Neural cell (in vitro differentiated cells): ENCODE data around the gene C7orf57. TPM values are rescaled to one million over a fixed set of nuclear protein-coding genes. Genes with fewer than 3 reads are reported as not detected.

Experiments
- H2AFZ ChIP-seq: fragments of 200-600, 300-800 bp; sonication (generic), shearing (Covaris generic); 2 replicates; pipeline ENCODE4 v1.6.0; 2014; ENCODE audit warnings: low read depth, mild to moderate bottlenecking, antibody characterized with exemption, low read length, moderate library complexity
- H3F3A ChIP-seq: fragments of 200-600 bp; shearing (Covaris generic); 2 replicates; pipeline ENCODE4 v1.6.1; 2016; ENCODE audit warnings: mild to moderate bottlenecking, moderate library complexity, mixed read lengths, antibody characterized with exemption, low read length; ENCODE audit not compliant: insufficient read depth, poor library complexity, severe bottlenecking
- H3K27ac ChIP-seq: fragments of 200-600, 300-800 bp; sonication (generic), shearing (Covaris generic); 2 replicates; pipeline ENCODE4 v1.5.1; 2014; ENCODE audit warnings: mild to moderate bottlenecking, low read length, moderate library complexity
- H3K27me3 ChIP-seq: fragments of 300-800, 200-600 bp; sonication (generic), shearing (Covaris generic); 2 replicates; pipeline ENCODE4 v1.6.0; 2014; ENCODE audit warnings: mild to moderate bottlenecking, low read depth, low read length, moderate library complexity; ENCODE audit not compliant: insufficient read depth
- H3K36me3 ChIP-seq: fragments of 300-800, 200-600 bp; sonication (generic), shearing (Covaris generic); 2 replicates; pipeline ENCODE4 v1.5.1; 2014; ENCODE audit warnings: mild to moderate bottlenecking, antibody characterized with exemption, low read length, moderate library complexity; ENCODE audit not compliant: insufficient read depth
- H3K4me2 ChIP-seq: fragments of 300-800, 200-600 bp; sonication (generic), shearing (Covaris generic); 2 replicates; pipeline ENCODE4 v1.6.0; 2014; ENCODE audit warnings: mild to moderate bottlenecking, low read length
- H3K4me3 ChIP-seq: fragments of 300-800, 200-600 bp; sonication (generic), shearing (Covaris generic); 2 replicates; pipeline ENCODE4 v1.5.1; 2014; ENCODE audit warnings: mild to moderate bottlenecking, low read length, moderate library complexity
- H3K79me2 ChIP-seq: fragments of 200-600 bp; shearing (Covaris generic); replicated peaks from 2 replicates; pipeline ENCODE4 v1.6.0; 2014; ENCODE audit warnings: mild to moderate bottlenecking, low read length, moderate library complexity; ENCODE audit not compliant: insufficient read depth
- H3K9ac ChIP-seq: fragments of 300-800, 200-600 bp; sonication (generic), shearing (Covaris generic); 2 replicates; pipeline ENCODE4 v1.6.1; 2016; ENCODE audit warnings: mild to moderate bottlenecking, low read length, mixed read lengths
- H3K9me2 ChIP-seq: fragments of 200-600 bp; shearing (Covaris generic); 2 replicates; pipeline ENCODE4 v1.6.1; 2016; ENCODE audit warnings: mild to moderate bottlenecking, low read length, mixed read lengths; ENCODE audit not compliant: insufficient read depth
- H3K9me3 ChIP-seq: fragments of 200-600, 300-800 bp; sonication (generic), shearing (Covaris generic); 2 replicates; pipeline ENCODE4 v1.6.1; 2016; ENCODE audit warnings: mild to moderate bottlenecking, mixed run types, low read length, moderate library complexity, mixed read lengths
- H4K20me1 ChIP-seq: fragments of 200-600 bp; shearing (Covaris generic); 2 replicates; pipeline ENCODE4 v1.6.1; 2016; ENCODE audit warnings: mild to moderate bottlenecking, mixed run types; ENCODE audit not compliant: insufficient read depth
- CTCF ChIP-seq: fragments of 450-650 bp; IDR thresholded peaks from 2 replicates; pipeline ENCODE4 v1.5.1; 2014; ENCODE audit warnings: antibody characterized with exemption, mild to moderate bottlenecking, moderate library complexity; ENCODE audit not compliant: poor library complexity, severe bottlenecking
- EP300 ChIP-seq: fragments of 450-650 bp; conservative IDR thresholded peaks from 2 replicates; pipeline ENCODE4 v1.6.1; 2014; ENCODE audit warnings: antibody characterized with exemption, mild to moderate bottlenecking, moderate library complexity; ENCODE audit not compliant: poor library complexity, severe bottlenecking
- EZH2 ChIP-seq: fragments of 200-600, 300-800 bp; shearing (Covaris generic), sonication (generic); IDR thresholded peaks from 2 replicates; pipeline ENCODE4 v1.6.1; 2014; ENCODE audit warnings: antibody characterized with exemption, low read length, borderline replicate concordance, mild to moderate bottlenecking; ENCODE audit not compliant: insufficient read depth, poor library complexity, severe bottlenecking
- MXI1 ChIP-seq: fragments of 450-650 bp; conservative IDR thresholded peaks from 2 replicates; pipeline ENCODE4 v1.6.1; 2014; ENCODE audit warnings: antibody characterized with exemption, mild to moderate bottlenecking; ENCODE audit not compliant: poor library complexity, severe bottlenecking
- POLR2AphosphoS5 ChIP-seq: IDR thresholded peaks from 2 replicates; pipeline ENCODE4 v1.6.1; 2012
- RAD21 ChIP-seq: fragments of 450-650 bp; conservative IDR thresholded peaks from 2 replicates; pipeline ENCODE4 v1.6.1; 2014; ENCODE audit warnings: antibody characterized with exemption, mild to moderate bottlenecking, moderate library complexity
- REST ChIP-seq: IDR thresholded peaks from 2 replicates; pipeline ENCODE4 v1.6.1; 2012; ENCODE audit warnings: borderline replicate concordance
- SMC3 ChIP-seq: fragments of 450-650 bp; conservative IDR thresholded peaks from 2 replicates; pipeline ENCODE4 v1.6.1; 2014; ENCODE audit warnings: antibody characterized with exemption, mild to moderate bottlenecking, moderate library complexity; ENCODE audit not compliant: poor library complexity
- TAF1 ChIP-seq: IDR thresholded peaks from 2 replicates; pipeline ENCODE4 v1.6.1; 2012; ENCODE audit warnings: low read depth
- polyA plus RNA-seq: library from polyadenylated mRNA; depleted of rRNA; stranded (reverse); fragments of >200 nt; gene quantifications from 2 replicates; pipeline ENCODE4 v1.2.3, GENCODE V29; 2014

The C7orf57 gene
- polyA plus RNA-seq, 1 donor from 2014 or later, result not detected

GRCh38 chr7:48105045-48105444 is 69.7 kb downstream of the C7orf57 start:
- no peaks in the 10 kb centered on the region for H3K27me3 ChIP-seq
- no peaks in the 10 kb centered on the region for H3F3A ChIP-seq
- no peaks in the 10 kb centered on the region for H3K79me2 ChIP-seq
- H3K4me3 ChIP-seq, result no peak overlapping the region
- TF ChIP-seq MXI1 (no peak), SMC3 (no peak), POLR2AphosphoS5 (no peak), EP300 (no peak), EZH2 (no peak), REST (no peak), CTCF (no peak), RAD21 (no peak), TAF1 (no peak)
- no peak overlapping the region for H3K4me2 ChIP-seq
- no peak overlapping the region for H2AFZ ChIP-seq
- no peak overlapping the region for H3K9ac ChIP-seq
- no peak overlapping the region for H3K27ac ChIP-seq
- H3K9me3 ChIP-seq, result no peaks in the 10 kb centered on the region
- no peaks in the 10 kb centered on the region for H4K20me1 ChIP-seq
- H3K36me3 ChIP-seq, result no peaks in the 10 kb centered on the region
- no peaks in the 10 kb centered on the region for H3K9me2 ChIP-seq

DNA sequence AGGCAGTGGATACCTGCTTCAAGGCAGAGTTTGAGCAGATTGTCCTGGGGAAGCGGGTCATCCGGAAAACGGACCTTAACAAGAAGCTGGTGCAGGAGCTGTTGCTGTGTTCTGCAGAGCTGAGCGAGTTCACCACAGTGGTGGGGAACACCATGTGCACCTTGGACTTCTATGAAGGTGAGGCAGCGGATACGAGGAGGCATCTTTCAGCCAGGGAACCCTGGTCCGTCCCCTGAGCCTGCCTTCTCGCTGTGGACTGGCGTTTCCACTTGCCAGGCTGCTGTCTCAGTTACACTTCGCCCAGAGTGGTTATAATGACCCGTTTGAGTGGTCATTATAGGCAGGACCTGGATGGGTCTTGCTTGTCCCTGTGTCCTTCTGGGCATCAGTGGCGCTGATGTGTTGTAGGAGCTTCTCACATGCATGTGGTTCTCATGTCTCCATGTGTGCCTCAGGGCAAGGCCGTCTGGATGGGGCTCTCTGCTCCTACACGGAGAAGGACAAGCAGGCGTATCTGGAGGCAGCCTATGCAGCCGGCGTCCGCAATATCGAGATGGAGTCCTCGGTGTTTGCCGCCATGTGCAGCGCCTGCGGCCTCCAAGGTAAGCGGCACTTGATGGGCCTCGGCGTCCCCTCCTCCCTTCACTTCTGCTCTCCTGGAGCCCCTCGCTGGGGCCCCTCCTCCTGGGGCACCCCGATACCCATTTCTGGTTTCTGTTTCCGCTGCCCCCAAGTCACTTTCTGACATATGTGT is 71.7 kb downstream of the C7orf57 start:
- no peak overlapping the region for H3K4me2 ChIP-seq
- H3K4me3 ChIP-seq, result no peak overlapping the region
- no peaks in the 10 kb centered on the region for H3K27me3 ChIP-seq
- no peaks in the 10 kb centered on the region for H3K36me3 ChIP-seq
- TF ChIP-seq RAD21, result no peak
- TF ChIP-seq SMC3, result no peak
- no peak for TF ChIP-seq TAF1
- no peak for TF ChIP-seq MXI1
- TF ChIP-seq POLR2AphosphoS5, result no peak
- TF ChIP-seq EP300, result no peak
- TF ChIP-seq REST, result no peak
- TF ChIP-seq CTCF, result no peak
- no peak for TF ChIP-seq EZH2
- no peak overlapping the region for H3K9ac ChIP-seq
- no peak overlapping the region for H3K27ac ChIP-seq
- no peaks in the 10 kb centered on the region for H3K9me2 ChIP-seq
- no peak overlapping the region for H2AFZ ChIP-seq
- H4K20me1 ChIP-seq, result no peaks in the 10 kb centered on the region
- H3K79me2 ChIP-seq, result no peaks in the 10 kb centered on the region
- H3K9me3 ChIP-seq, result no peaks in the 10 kb centered on the region
- no peaks in the 10 kb centered on the region for H3F3A ChIP-seq
